K562 (cell line): Measurements from ENCODE around the gene MINK1. TPM values are rescaled to one million over a fixed set of nuclear protein-coding genes. Genes with fewer than 3 reads are reported as not detected.

Experiments
- BHLHE40 ChIP-seq: IDR thresholded peaks from 2 replicates; pipeline ENCODE4 v1.6.1; 2011; ENCODE audit warnings: low read length, improper control_type of control experiment
- CBX2 ChIP-seq: fragments of 200-600 bp; sonication (generic); IDR thresholded peaks from one replicate; pipeline ENCODE4 v1.6.1; 2012; ENCODE audit warnings: mild to moderate bottlenecking, low read length, inconsistent platforms; ENCODE audit not compliant: insufficient read depth, poor library complexity, severe bottlenecking
- CREBBP ChIP-seq: IDR thresholded peaks from one replicate; pipeline ENCODE4 v1.6.1; 2012; ENCODE audit warnings: low read depth, mild to moderate bottlenecking, control low read depth, inconsistent platforms, low read length
- ETV5 ChIP-seq: sonication (generic); formaldehyde crosslinking; IDR thresholded peaks from 2 replicates; pipeline ENCODE4 v1.4.0; 2020; ENCODE audit warnings: low read depth, mild to moderate bottlenecking, missing genetic modification reagents
- GATAD2B ChIP-seq: fragments of 450-650 bp; IDR thresholded peaks from 2 replicates; pipeline ENCODE4 v1.6.1; 2017; ENCODE audit warnings: mild to moderate bottlenecking, borderline replicate concordance
- MAFG ChIP-seq: fragments of 450-650 bp; conservative IDR thresholded peaks from 2 replicates; pipeline ENCODE4 v1.6.1; 2016; ENCODE audit warnings: missing genetic modification characterization, missing compliant biosample characterization
- NEUROD1 ChIP-seq: fragments of 150-350 bp; IDR thresholded peaks from 2 replicates; pipeline ENCODE4 v1.6.1; 2014; ENCODE audit warnings: borderline replicate concordance, low read length, low read depth; ENCODE audit not compliant: partially characterized antibody
- NR1H2 ChIP-seq: sonication (generic); formaldehyde crosslinking; IDR thresholded peaks from 2 replicates; pipeline ENCODE4 v1.4.0; 2020; ENCODE audit warnings: mild to moderate bottlenecking, missing genetic modification reagents
- NR2C1 ChIP-seq, 2 experiments: fragments of 450-650 bp; IDR thresholded peaks; 2 replicates each; pipeline ENCODE4 v1.6.1; 2017; ENCODE audit warnings: mild to moderate bottlenecking in 2 of 2, antibody characterized with exemption in 1 of 2, inconsistent platforms in 1 of 2, missing compliant biosample characterization in 1 of 2, missing genetic modification characterization in 1 of 2
- PHF20 ChIP-seq: fragments of 450-650 bp; IDR thresholded peaks from 2 replicates; pipeline ENCODE4 v1.6.1; 2018; ENCODE audit not compliant: partially characterized antibody
- PHF8 ChIP-seq: fragments of 200-600 bp; sonication (generic); IDR thresholded peaks from 2 replicates; pipeline ENCODE4 v1.6.1; 2012; ENCODE audit warnings: mixed run types, mild to moderate bottlenecking, inconsistent platforms, low read length, moderate library complexity, borderline replicate concordance
- POLR3G ChIP-seq: IDR thresholded peaks from 2 replicates; pipeline ENCODE4 v1.6.1; 2011; ENCODE audit not compliant: insufficient read length, insufficient replicate concordance; ENCODE audit errors: extremely low read depth
- SRF ChIP-seq, 2 experiments: fragments of 250-450, 450-650 bp in 1 of 2; sonication (Bioruptor Pico) in 1 of 2; sonication (generic) in 1 of 2; formaldehyde crosslinking; IDR thresholded peaks; 2 replicates each; pipeline versions ENCODE4 v1.5.0 to v1.5.1; 2020 to 2022; ENCODE audit warnings: mild to moderate bottlenecking in 1 of 2, missing genetic modification reagents in 1 of 2
- TAL1 ChIP-seq: fragments of 450-650 bp; IDR thresholded peaks from 2 replicates; pipeline ENCODE4 v1.6.1; 2016; ENCODE audit warnings: mild to moderate bottlenecking
- YY1 ChIP-seq, 3 experiments: IDR thresholded peaks; 2 replicates each; pipeline ENCODE4 v1.6.1; 2011; ENCODE audit warnings: low read length in 2 of 3, mild to moderate bottlenecking in 2 of 3, moderate library complexity in 2 of 3, borderline replicate concordance in 1 of 3, control low read depth in 1 of 3, low read depth in 1 of 3; ENCODE audit not compliant: insufficient read depth in 3 of 3, insufficient replicate concordance in 2 of 3, control insufficient read depth in 1 of 3, insufficient read length in 1 of 3; ENCODE audit errors: extremely low read depth in 1 of 3
- ZNF143 ChIP-seq: sonication (generic); formaldehyde crosslinking; IDR thresholded peaks from 2 replicates; pipeline ENCODE4 v1.9.0; 2022; ENCODE audit warnings: mild to moderate bottlenecking, missing genetic modification reagents
- ZNF175 ChIP-seq: fragments of 200-800 bp; sonication (Bioruptor generic); IDR thresholded peaks from 2 replicates; pipeline ENCODE4 v1.6.1; 2016; ENCODE audit warnings: low read depth, mild to moderate bottlenecking, missing genetic modification characterization, missing compliant biosample characterization
- ZNF232 ChIP-seq: sonication (generic); formaldehyde crosslinking; IDR thresholded peaks from 2 replicates; pipeline ENCODE4 v1.8.0; 2022; ENCODE audit warnings: mild to moderate bottlenecking, missing genetic modification reagents
- polyA plus RNA-seq, 8 experiments: library from polyadenylated mRNA; depleted of rRNA in 4 of 8; stranded (reverse) in 5 of 8; unstranded in 3 of 8; fragments of >200 nt; fragmentation: Nextera tagmentation in 2 of 8; fragmentation: Illumina TruSeq in 1 of 8; extraction: Ambion mirVana in 2 of 8; extraction: Trizol in 1 of 8; gene quantifications; 2 replicates each; pipeline versions ENCODE4 v1.2.1 to v1.2.3, GENCODE V29; 2011 to 2014; ENCODE audit warnings: inconsistent platforms in 1 of 8, missing spikeins in 1 of 8
- total RNA-seq, 7 experiments: library from RNA; depleted of rRNA in 6 of 7; stranded (reverse); fragments of >200 nt in 6 of 7; fragmentation: Illumina TruSeq in 2 of 7; extraction: Trizol in 2 of 7; gene quantifications; 2 replicates each; pipeline versions ENCODE4 v1.2.1 to v1.2.3, GENCODE V29; 2011 to 2021; ENCODE audit warnings: low replicate concordance in 1 of 7
- TF ChIP-seq, protein P1 (sequence below): sonication (generic); formaldehyde crosslinking; IDR thresholded peaks from 2 replicates; pipeline ENCODE4 v1.8.0; 2022; ENCODE audit warnings: missing genetic modification reagents, mild to moderate bottlenecking, borderline replicate concordance
- TF ChIP-seq, protein P2 (sequence below): sonication (generic); formaldehyde crosslinking; IDR thresholded peaks from 2 replicates; pipeline ENCODE4 v1.8.1; 2023; ENCODE audit warnings: mild to moderate bottlenecking, missing genetic modification reagents
- TF ChIP-seq, protein P3 (sequence below): fragments of 450-650 bp; IDR thresholded peaks from 2 replicates; pipeline ENCODE4 v1.6.1; 2016; ENCODE audit warnings: borderline replicate concordance

The MINK1 gene
- total and polyA plus RNA-seq, 9 of the 15 experiments (the other 6 are each of a cell fraction or from before 2014, with no cell fraction given), result 0.11 to 54.2 (median 14.9) TPM

DNA sequence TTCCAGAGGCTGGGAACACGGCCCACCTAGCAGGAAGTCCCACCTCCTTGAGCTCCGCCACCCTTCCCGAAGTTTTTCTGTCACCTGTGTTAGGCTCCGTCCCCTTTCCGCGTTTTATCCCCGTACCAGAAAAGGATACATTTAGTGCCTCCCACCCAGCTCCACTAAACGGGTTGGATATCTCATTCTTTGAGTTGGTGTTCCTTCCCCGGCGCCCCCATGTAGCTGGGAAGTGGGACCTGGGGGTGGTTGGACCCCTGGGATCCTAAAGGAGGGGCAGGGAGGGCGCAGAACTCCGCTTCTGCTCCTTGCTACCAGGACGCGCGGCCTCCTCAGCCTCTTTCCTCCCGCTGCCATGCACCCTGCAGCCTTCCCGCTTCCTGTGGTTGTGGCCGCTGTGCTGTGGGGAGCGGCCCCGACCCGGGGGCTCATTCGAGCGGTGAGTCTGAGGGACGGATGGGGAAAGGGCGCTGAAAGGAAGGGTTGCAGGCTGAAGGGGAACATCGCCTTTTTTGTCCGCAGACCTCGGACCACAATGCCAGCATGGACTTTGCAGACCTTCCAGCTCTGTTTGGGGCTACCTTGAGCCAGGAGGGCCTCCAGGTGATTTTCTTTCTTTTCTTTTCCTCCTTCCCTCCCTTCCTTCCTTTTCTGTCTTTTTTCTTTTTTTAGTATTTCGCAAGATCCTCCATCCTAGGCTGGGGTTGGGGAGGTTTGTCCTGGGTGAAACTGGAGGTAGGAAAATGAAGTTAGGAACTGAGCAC lies 107.6 kb downstream of the MINK1 start (continued):
- TF ChIP-seq ZNF175 (CRISPR knock-in tag) (no peak), ZNF143 (CRISPR knock-in tag) (no peak), NR2C1 (IDR thresholded peaks at IDR 0.05) (no peak), NR2C1 (tag; IDR thresholded peaks at IDR 0.05) (no peak), ZNF232 (CRISPR knock-in tag) (no peak), NR1H2 (CRISPR knock-in tag) (no peak), ETV5 (CRISPR knock-in tag) (0 out of 2 replicates have a peak, but pooled peaks have one; percentile 28), PHF20 (peak; percentile 46), BHLHE40 (no peak), MAFG (tag) (no peak), TAL1 (no peak), SRF (CRISPR knock-in tag; IDR thresholded peaks at IDR 0.05) (0 out of 4 replicates have a peak, but pooled peaks of 1 of the 2 experiments have one; percentile 27), CREBBP (no peak), GATAD2B (no peak), CBX2 (no peak), YY1 (IDR thresholded peaks at IDR 0.05; ENCODE audit: borderline replicate concordance in 1 of 3, control insufficient read depth in 1 of 3, extremely low read depth in 1 of 3, insufficient read depth in 3 of 3, insufficient read length in 1 of 3, insufficient replicate concordance in 2 of 3, low read depth in 1 of 3, low read length in 2 of 3) (peak in 1 of 3 experiments; percentile 14), PHF8 (peak; percentile 8; the same call in 1 of the 2 replicates), POLR3G (no peak), NEUROD1 (no peak)
- TF ChIP-seq, protein P1, sequence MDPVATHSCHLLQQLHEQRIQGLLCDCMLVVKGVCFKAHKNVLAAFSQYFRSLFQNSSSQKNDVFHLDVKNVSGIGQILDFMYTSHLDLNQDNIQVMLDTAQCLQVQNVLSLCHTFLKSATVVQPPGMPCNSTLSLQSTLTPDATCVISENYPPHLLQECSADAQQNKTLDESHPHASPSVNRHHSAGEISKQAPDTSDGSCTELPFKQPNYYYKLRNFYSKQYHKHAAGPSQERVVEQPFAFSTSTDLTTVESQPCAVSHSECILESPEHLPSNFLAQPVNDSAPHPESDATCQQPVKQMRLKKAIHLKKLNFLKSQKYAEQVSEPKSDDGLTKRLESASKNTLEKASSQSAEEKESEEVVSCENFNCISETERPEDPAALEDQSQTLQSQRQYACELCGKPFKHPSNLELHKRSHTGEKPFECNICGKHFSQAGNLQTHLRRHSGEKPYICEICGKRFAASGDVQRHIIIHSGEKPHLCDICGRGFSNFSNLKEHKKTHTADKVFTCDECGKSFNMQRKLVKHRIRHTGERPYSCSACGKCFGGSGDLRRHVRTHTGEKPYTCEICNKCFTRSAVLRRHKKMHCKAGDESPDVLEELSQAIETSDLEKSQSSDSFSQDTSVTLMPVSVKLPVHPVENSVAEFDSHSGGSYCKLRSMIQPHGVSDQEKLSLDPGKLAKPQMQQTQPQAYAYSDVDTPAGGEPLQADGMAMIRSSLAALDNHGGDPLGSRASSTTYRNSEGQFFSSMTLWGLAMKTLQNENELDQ (CRISPR knock-in tag), result no peak
- TF ChIP-seq, protein P2, sequence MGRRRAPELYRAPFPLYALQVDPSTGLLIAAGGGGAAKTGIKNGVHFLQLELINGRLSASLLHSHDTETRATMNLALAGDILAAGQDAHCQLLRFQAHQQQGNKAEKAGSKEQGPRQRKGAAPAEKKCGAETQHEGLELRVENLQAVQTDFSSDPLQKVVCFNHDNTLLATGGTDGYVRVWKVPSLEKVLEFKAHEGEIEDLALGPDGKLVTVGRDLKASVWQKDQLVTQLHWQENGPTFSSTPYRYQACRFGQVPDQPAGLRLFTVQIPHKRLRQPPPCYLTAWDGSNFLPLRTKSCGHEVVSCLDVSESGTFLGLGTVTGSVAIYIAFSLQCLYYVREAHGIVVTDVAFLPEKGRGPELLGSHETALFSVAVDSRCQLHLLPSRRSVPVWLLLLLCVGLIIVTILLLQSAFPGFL (CRISPR knock-in tag), result no peak
- TF ChIP-seq, protein P3, sequence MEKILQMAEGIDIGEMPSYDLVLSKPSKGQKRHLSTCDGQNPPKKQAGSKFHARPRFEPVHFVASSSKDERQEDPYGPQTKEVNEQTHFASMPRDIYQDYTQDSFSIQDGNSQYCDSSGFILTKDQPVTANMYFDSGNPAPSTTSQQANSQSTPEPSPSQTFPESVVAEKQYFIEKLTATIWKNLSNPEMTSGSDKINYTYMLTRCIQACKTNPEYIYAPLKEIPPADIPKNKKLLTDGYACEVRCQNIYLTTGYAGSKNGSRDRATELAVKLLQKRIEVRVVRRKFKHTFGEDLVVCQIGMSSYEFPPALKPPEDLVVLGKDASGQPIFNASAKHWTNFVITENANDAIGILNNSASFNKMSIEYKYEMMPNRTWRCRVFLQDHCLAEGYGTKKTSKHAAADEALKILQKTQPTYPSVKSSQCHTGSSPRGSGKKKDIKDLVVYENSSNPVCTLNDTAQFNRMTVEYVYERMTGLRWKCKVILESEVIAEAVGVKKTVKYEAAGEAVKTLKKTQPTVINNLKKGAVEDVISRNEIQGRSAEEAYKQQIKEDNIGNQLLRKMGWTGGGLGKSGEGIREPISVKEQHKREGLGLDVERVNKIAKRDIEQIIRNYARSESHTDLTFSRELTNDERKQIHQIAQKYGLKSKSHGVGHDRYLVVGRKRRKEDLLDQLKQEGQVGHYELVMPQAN, result peak; percentile 54; the same call in 1 of the 2 replicates
